ENCODE measurements around the gene KIAA1614.

- no peak for TF ChIP-seq ZFP3 (CRISPR knock-in tag; IDR thresholded peaks at IDR 0.05)
- TF ChIP-seq ZNF70 (CRISPR knock-in tag; IDR thresholded peaks at IDR 0.05), result no peak
- no peak for TF ChIP-seq ZC3H10 (CRISPR knock-in tag; IDR thresholded peaks at IDR 0.05)
- TF ChIP-seq ZNF8 (CRISPR knock-in tag; IDR thresholded peaks at IDR 0.05), result no peak
- TF ChIP-seq, protein P1, sequence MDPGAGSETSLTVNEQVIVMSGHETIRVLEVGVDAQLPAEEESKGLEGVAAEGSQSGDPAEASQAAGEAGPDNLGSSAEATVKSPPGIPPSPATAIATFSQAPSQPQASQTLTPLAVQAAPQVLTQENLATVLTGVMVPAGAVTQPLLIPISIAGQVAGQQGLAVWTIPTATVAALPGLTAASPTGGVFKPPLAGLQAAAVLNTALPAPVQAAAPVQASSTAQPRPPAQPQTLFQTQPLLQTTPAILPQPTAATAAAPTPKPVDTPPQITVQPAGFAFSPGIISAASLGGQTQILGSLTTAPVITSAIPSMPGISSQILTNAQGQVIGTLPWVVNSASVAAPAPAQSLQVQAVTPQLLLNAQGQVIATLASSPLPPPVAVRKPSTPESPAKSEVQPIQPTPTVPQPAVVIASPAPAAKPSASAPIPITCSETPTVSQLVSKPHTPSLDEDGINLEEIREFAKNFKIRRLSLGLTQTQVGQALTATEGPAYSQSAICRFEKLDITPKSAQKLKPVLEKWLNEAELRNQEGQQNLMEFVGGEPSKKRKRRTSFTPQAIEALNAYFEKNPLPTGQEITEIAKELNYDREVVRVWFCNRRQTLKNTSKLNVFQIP (CRISPR knock-in tag; IDR thresholded peaks at IDR 0.05; ENCODE audit: borderline replicate concordance, low read depth), result no peak
- TF ChIP-seq RARB (CRISPR knock-in tag; IDR thresholded peaks at IDR 0.05), result no peak
Measured at GRCh38 chr1:180920193-180920592, 7.5 kb downstream of the KIAA1614 start.

Measured in SK-N-SH treated with all-trans-retinoic acid at 6 μM for 48 hours (cell line).